Fibroblast of mammary gland (primary cell): ENCODE data around the gene AKAIN1.

Experiments
- DNase-seq: peaks from one replicate; pipeline ENCODE4 v3.0.0-alpha.2; 2010; ENCODE audit warnings: low read depth
- H3K4me3 ChIP-seq: 2 replicates; pipeline ENCODE4 v1.5.1; 2011; ENCODE audit warnings: low read depth, mild to moderate bottlenecking, low read length, moderate library complexity; ENCODE audit not compliant: control insufficient read depth
- TF ChIP-seq, protein P1 (sequence below): conservative IDR thresholded peaks from 2 replicates; pipeline ENCODE4 v1.5.1; 2011; ENCODE audit warnings: low read depth, low read length, inconsistent platforms; ENCODE audit not compliant: control insufficient read depth, insufficient read depth

AKAIN1 gene

DNA sequence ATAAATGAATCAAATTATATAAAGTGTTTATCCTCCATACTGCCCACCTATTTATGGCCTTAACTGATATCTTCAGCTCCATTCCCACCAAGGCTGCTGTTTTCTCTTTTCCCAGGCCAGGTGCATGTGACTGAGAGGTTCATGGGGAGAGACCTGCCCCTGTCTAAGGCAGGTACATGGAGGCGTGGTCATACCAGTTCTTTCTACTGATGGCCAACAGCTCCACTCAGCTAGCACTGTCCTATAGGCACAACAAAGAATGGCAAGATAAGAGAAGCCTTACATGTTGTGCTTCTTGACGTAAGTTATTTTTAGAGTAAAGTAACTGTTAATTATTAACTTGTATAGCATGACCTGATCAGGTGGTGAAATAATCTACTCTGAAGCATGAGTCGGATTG is 16.8 kb downstream of the AKAIN1 start:
- TF ChIP-seq, protein P1, sequence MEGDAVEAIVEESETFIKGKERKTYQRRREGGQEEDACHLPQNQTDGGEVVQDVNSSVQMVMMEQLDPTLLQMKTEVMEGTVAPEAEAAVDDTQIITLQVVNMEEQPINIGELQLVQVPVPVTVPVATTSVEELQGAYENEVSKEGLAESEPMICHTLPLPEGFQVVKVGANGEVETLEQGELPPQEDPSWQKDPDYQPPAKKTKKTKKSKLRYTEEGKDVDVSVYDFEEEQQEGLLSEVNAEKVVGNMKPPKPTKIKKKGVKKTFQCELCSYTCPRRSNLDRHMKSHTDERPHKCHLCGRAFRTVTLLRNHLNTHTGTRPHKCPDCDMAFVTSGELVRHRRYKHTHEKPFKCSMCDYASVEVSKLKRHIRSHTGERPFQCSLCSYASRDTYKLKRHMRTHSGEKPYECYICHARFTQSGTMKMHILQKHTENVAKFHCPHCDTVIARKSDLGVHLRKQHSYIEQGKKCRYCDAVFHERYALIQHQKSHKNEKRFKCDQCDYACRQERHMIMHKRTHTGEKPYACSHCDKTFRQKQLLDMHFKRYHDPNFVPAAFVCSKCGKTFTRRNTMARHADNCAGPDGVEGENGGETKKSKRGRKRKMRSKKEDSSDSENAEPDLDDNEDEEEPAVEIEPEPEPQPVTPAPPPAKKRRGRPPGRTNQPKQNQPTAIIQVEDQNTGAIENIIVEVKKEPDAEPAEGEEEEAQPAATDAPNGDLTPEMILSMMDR, result no peak
- H3K4me3 ChIP-seq, result no peak overlapping the region
- DNase-seq, result no peak

DNA sequence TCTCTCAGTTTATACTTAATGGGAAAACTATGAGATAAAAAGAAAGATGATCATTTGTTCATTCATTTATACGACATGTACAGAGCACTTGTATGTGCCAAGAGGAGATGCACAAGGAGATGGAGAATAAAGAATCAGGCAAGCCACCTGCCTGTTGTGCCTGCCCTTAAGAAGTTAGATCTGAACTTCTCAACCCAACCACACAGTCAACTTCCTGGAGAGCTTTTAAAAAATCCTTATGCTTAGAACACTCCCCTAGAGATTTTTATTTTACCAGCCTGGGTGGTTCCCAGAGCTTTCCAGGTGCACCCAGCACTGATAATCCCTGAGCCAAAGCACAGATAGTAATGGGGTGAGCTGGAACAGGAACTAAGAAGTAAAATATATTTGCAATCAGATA is 18.5 kb downstream of the AKAIN1 start:
- TF ChIP-seq, protein P1, result no peak
- H3K4me3 ChIP-seq, result no peak overlapping the region
- no peak for DNase-seq

DNA sequence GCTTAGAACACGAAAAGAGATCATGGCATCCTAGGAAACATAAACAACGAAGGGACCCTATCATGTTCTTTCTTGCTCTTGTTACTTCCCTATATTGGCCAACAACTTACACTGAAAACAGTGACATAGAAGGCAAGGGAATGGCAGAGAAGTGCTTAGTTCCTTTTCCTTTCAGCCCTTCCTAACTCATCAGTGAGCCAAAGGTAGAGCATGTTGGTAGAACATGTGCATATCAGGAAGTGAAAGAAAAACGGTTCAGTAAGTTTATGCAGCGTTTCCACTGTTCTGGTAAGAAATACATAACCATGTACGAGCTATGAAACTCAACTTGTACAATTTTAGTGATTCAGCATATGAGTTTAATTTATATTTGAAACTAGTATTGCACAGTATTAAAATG is 21.7 kb downstream of the AKAIN1 start:
- H3K4me3 ChIP-seq, result no peak overlapping the region
- TF ChIP-seq, protein P1, result no peak
- no peak for DNase-seq

DNA sequence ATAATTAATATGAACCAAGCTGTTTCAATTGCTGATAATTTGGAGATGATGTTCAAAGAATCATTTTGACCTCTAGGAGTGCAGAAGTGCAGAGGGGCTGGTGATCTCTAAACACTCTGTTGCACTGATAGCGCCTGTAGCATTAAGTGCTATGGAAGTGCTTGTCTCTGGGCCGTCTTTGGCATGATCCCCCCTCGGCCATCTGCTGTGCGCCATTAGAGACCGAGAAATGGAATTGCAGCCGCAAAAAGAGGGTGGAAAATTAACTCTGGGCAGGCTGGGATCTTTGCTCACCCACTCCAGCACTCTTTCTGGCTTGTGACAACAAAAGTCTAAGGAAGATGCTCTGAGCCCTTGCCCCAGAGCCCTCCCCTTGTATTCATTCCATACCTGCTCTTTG is 23.4 kb downstream of the AKAIN1 start:
- H3K4me3 ChIP-seq, result no peak overlapping the region
- DNase-seq, result no peak
- TF ChIP-seq, protein P1, result no peak

DNA sequence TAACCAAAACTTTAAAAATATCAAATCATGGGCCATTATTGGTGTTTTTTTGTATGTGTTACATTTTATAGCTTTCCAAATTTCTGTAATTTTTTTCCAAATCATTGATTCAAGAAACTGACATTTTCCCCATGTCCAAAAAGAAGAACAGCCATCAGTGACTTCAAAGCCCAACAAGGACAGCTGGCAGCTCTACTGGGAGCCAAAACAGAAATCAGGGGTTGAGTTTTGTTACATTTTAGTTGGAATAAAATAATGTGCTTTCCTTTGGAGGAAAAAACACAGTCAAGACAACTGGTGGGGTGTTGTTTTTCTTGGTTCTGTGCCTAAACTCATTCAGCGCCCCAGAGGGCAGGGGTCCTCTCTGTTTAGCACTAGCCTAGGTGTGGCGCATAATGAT is 23.8 kb downstream of the AKAIN1 start:
- no peak overlapping the region for H3K4me3 ChIP-seq
- TF ChIP-seq, protein P1, result no peak
- DNase-seq, result no peak

DNA sequence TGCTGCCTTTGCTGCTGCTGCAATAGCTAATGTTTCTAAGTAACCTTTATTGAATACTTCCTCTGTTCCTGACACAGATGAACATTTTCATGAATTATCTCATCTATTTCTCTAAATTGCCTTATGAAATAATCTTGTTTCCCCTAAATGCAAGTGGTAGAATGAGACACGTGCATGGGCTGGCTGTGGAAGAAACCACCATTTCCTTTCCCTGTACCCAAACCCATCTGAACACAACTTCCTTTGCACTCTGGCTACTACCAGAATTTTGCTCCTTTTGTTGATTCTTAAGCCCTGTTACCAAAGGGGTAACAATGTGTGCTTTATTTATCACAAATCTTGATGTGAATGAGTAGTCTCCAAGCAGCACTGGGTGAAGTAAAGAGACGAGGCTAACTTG is 29.2 kb downstream of the AKAIN1 start:
- H3K4me3 ChIP-seq, result no peak overlapping the region
- TF ChIP-seq, protein P1, result no peak
- no peak for DNase-seq

DNA sequence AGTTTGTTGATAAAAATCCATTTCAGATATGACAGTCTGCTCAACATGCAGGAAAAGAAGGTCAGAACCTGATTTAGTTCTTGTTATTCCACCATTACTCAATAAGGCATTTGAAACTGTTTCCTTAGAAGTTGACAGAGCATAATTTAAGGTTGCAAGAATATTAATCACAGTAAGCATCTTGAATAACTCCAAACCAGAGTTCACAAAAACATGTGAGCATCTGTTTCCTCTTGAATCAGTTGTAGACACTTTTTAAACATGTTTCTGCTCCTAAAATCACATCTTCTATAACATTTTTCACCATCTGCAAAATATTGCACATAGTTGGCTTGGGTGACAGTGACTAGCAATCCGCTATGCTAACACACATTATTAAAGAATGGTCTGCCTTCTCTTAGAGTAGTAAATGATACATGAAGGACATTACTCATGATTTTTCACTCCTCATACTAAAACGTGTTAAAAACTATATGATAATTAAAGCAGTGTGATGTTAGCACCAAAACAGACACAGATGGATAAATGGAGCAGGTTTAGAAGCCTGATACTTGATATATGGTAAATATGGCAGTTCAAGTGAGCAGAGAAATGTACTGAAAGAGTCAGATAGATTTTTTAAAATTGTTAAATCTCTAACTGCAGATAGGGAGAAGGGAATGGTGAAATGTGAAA is 30.3 kb downstream of the AKAIN1 start:
- no peak for DNase-seq
- TF ChIP-seq, protein P1, result no peak
- no peak overlapping the region for H3K4me3 ChIP-seq
